D721Med (cell line): ENCODE data around the gene COL4A3.
A peak's percentile ranks its signal among the peaks of the same experiment; 100 is the strongest.

Experiments
- DNase-seq: peaks from one replicate; pipeline ENCODE4 v3.0.0; 2011; ENCODE audit warnings: low spot score; ENCODE audit not compliant: insufficient read length
- FAIRE-seq: peaks from 2 replicates; lab custom pipeline; 2011; peaks lifted over from hg19 to GRCh38; lab: Jason Lieb, UNC
- TF ChIP-seq, protein P1 (sequence below): IDR thresholded peaks from 2 replicates; pipeline ENCODE4 v1.5.1; 2012; ENCODE audit warnings: mild to moderate bottlenecking, control low read depth; ENCODE audit not compliant: insufficient read depth; ENCODE audit errors: missing control alignments

COL4A3 gene

DNA sequence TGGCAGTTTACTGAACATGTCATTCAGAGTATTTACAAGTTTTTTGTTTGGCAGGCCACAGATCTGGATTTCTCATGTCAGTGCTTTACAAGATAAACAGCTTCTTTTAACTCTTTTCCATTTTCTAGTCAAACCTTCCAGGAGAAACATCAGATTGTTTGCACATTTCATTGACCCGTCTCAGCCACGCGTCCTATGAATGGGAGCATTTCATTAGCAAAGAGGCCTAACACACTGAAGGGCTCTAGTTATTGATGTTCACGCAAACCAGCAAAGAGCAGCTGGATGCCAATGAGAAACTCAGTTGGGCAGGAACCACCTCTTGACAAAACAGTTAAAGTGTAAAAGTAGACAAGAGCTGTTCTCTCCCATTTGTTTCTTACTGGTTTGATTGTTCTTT lies 131.4 kb downstream of the COL4A3 start:
- FAIRE-seq (no peak), DNase-seq (no peak)
- TF ChIP-seq, protein P1, sequence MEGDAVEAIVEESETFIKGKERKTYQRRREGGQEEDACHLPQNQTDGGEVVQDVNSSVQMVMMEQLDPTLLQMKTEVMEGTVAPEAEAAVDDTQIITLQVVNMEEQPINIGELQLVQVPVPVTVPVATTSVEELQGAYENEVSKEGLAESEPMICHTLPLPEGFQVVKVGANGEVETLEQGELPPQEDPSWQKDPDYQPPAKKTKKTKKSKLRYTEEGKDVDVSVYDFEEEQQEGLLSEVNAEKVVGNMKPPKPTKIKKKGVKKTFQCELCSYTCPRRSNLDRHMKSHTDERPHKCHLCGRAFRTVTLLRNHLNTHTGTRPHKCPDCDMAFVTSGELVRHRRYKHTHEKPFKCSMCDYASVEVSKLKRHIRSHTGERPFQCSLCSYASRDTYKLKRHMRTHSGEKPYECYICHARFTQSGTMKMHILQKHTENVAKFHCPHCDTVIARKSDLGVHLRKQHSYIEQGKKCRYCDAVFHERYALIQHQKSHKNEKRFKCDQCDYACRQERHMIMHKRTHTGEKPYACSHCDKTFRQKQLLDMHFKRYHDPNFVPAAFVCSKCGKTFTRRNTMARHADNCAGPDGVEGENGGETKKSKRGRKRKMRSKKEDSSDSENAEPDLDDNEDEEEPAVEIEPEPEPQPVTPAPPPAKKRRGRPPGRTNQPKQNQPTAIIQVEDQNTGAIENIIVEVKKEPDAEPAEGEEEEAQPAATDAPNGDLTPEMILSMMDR: no peak

DNA sequence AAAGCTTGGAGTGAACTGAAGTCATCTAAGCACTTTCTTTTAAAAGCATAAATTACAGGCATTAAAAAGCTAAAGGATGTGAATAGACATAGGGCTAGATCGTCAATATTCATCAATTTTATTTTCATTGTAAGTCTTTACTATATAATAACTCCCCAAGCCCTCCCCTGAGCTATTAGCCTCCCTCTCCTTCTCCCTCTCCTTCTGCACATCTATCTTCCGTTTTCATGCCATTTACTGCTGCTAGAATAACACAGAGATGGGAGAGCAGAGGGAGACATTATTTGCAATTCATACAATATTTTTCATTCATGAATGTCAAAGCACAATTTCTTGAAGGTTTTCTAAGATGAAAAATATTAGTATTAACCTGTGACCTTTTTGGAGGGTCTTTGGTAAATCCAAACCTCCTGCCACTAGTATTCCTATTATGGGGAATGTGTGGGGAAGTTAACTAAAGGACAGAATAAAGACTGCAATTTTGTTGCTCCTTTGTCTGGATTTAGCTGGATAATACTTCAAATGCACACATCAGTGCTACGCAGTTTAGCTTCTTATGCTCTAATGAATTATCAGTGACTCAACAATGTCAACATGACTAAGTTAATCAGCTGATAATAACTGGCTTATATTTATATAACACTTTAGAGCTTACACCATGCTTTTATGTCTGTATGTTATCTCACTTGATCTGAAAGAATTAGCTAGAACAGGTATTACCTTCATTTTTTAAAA lies 132.4 kb downstream of the COL4A3 start:
- FAIRE-seq: peak; percentile 61
- TF ChIP-seq, protein P1: no peak
- DNase-seq: peak; percentile 22

DNA sequence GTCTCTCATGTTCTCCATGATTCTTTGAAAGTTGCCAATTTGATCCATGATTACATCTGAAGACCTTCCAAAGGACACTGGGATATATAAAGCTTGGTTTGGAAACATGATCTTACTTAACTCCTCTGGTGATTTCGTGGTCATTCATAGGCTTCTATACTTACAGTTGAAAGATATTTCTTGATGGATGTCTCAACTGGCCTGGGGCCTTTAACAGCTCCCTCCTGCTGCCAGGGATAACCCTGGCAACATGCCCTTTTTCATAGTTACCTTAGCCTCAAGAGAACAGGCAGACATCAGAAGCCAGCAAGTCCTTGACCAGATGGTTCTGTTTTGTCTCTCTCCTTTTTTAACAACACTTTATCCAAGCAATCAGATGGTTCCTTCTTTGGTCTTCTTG lies 137.1 kb downstream of the COL4A3 start:
- FAIRE-seq: no peak
- no peak for DNase-seq
- TF ChIP-seq, protein P1: no peak

DNA sequence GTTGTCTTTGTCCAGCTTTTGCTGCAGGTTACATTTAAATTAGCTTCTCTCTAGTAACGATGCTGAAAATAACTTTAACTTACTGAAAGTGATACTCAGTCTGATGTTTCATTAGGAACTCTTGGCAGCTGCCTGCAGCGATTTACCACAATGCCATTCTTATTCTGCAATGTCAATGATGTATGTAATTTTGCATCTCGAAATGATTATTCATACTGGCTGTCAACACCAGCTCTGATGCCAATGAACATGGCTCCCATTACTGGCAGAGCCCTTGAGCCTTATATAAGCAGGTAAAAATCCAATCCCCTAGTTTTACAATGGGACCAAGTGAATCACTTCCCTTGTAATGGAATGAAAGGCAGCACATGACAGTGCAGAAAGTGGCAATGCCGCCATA lies 144.4 kb downstream of the COL4A3 start:
- TF ChIP-seq, protein P1: no peak
- FAIRE-seq (no peak), DNase-seq (no peak)

DNA sequence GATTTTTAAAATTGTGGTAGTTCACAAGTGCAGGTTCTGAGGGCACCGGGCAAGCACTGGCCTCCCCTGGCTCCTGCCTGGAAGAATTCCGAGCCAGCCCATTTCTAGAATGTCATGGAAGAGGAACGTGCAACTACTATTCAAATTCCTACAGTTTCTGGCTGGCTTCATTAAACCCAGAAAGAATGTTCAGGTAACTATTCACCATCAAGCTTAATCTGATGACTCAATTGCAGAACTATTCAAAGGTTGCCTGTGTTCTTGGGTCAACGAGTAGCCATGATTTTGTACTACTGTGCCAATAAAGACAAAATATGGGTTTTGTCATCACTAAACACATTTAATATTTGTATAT lies 146.3 kb downstream of the COL4A3 start:
- no peak for FAIRE-seq
- no peak for DNase-seq
- TF ChIP-seq, protein P1: no peak

DNA sequence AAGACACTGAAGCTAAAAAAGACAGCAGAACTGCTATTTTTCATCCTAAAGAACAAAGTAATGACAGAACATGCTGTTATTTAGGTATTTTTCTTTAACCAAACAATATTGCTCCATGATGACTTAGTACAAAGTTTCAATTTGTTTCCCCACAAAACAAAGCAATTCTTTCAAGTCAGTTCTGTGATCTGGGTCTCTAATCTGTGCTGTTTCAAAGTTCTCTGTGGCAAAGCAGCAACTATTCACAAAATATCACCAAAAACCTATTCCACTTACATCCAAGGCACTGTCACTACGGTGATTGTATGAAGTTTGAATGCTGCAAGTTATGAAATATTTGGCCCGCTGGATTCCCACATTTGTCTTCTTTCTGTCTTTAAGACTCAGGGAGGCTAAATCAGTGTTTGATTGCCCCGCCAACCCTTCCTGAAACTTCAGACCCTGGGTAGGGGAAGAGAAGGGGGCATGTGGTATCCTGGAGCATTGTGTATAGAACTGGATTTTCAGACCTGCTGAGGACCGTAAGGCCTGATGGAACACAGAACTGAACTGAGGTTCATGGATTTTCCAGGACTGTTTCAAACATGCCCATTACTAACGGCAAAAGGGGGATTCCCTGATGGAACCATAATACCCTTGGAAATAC lies 147.6 kb downstream of the COL4A3 start:
- DNase-seq: no peak
- TF ChIP-seq, protein P1: no peak
- FAIRE-seq: no peak

DNA sequence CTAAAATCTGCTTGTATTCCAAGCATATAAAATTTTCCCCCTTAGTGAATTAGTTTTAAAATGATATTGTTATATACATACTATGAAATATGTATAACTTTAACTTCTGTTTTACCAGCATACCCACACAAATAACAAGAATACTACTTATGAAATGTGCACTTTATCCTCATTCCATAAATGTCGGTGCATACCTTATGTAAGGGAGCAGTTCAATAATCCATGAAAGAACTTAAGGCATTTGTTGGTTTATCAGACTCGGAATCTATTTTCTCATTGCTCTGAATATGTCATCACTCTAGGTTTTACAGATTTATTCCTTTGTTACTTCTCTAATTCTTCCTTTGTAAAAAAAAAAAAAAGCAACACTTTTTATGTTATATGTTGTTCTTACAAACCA lies 148.2 kb downstream of the COL4A3 start:
- DNase-seq (no peak), FAIRE-seq (no peak)
- TF ChIP-seq, protein P1: no peak
